Stimulated activated CD4-positive, alpha-beta T cell treated with anti-CD3 and anti-CD28 coated beads, Interleukin-15, amount 100 ng/mL, for 48 hours (primary cell): ENCODE data around the gene FUT2.
"Not testable (repeated sequence)": the region's sequence is repeated elsewhere in the genome, so short reads cannot be mapped to it uniquely, and the experiment has no call there.

ENCODE experiments used
- DNase-seq, 2 donors: peaks; one replicate each; pipeline ENCODE4 v3.0.0-alpha.2; 2020; ENCODE audit warnings: low read depth in 2 of 2

The FUT2 gene

GRCh38 chr19:48702701-48703100 lies 6.9 kb downstream of the FUT2 start:
- no peak for DNase-seq

- DNase-seq: no peak
Measured at GRCh38 chr19:48703316-48703715, 7.5 kb downstream of the FUT2 start.

- no peak for DNase-seq
Measured at GRCh38 chr19:48705431-48705830, 9.7 kb downstream of the FUT2 start.

- DNase-seq: no peak
Measured at GRCh38 chr19:48708471-48708870, 12.7 kb downstream of the FUT2 start.

- DNase-seq: no peak
Measured at GRCh38 chr19:48711106-48711662, 15.4 kb downstream of the FUT2 start.

GRCh38 chr19:48713041-48713863 lies 17.5 kb downstream of the FUT2 start:
- no peak for DNase-seq

GRCh38 chr19:48713864-48714755 lies 18.3 kb downstream of the FUT2 start:
- DNase-seq: peak; percentile 97 to 99

- no peak for DNase-seq
Measured at GRCh38 chr19:48714759-48715675, 19.2 kb downstream of the FUT2 start.

- no peak for DNase-seq
Measured at GRCh38 chr19:48715681-48716171, 20.0 kb downstream of the FUT2 start.

- no peak for DNase-seq
Measured at GRCh38 chr19:48716562-48717291, 21.0 kb downstream of the FUT2 start.

GRCh38 chr19:48718106-48718505 lies 22.3 kb downstream of the FUT2 start:
- not testable (repeated sequence) for DNase-seq

- no peak for DNase-seq
Measured at GRCh38 chr19:48718711-48719231, 23.0 kb downstream of the FUT2 start.

GRCh38 chr19:48719263-48720171 lies 23.7 kb downstream of the FUT2 start, which contains the start of gene MAMSTR:
Gene MAMSTR, minus strand, starts transcription at chr19:48719725. Its CDS starts 694 bp downstream, at chr19:48719031.
- no peak for DNase-seq

- DNase-seq: no peak
Measured at GRCh38 chr19:48720251-48720612, 24.5 kb downstream of the FUT2 start.

GRCh38 chr19:48720613-48721296 lies 25.0 kb downstream of the FUT2 start:
- DNase-seq: peak; percentile 89 to 93

GRCh38 chr19:48722196-48722708 lies 26.5 kb downstream of the FUT2 start:
- no peak for DNase-seq

GRCh38 chr19:48724796-48725753 lies 29.3 kb downstream of the FUT2 start:
- no peak for DNase-seq
